OCI-LY7 (cell line): ENCODE results near the gene NALCN.

Experiments
- EZH2phosphoT487 ChIP-seq: fragments of 200-600 bp; sonication (generic); IDR thresholded peaks from 2 replicates; pipeline ENCODE4 v1.6.1; 2018; ENCODE audit warnings: low read depth, borderline replicate concordance, mild to moderate bottlenecking, mixed run types, antibody characterized with exemption, low read length, moderate library complexity, mixed read lengths
- TF ChIP-seq, protein P1 (sequence below): fragments of 200-600 bp; sonication (generic); conservative IDR thresholded peaks from 2 replicates; pipeline ENCODE4 v1.5.1; 2014; ENCODE audit warnings: mild to moderate bottlenecking, antibody characterized with exemption, low read length, moderate library complexity, mixed read lengths

DNA sequence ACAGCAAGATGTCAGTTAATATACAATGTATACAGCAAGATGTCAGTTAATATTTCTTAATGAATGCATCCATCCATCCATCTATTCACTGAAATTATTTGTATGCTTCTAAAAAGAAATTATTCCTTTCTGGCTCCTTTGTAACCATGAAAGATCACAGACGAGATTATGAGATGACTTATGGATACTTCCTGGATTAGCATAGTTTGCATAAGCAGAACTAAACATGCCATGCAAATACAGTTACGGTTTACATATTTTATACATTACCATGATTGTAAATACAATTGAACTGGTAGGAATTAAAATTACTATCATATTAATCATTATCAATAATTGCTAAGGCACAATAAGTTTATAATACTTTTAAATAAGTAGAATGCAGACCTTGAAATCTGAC is 32.7 kb downstream of the NALCN start:
- TF ChIP-seq, protein P1, sequence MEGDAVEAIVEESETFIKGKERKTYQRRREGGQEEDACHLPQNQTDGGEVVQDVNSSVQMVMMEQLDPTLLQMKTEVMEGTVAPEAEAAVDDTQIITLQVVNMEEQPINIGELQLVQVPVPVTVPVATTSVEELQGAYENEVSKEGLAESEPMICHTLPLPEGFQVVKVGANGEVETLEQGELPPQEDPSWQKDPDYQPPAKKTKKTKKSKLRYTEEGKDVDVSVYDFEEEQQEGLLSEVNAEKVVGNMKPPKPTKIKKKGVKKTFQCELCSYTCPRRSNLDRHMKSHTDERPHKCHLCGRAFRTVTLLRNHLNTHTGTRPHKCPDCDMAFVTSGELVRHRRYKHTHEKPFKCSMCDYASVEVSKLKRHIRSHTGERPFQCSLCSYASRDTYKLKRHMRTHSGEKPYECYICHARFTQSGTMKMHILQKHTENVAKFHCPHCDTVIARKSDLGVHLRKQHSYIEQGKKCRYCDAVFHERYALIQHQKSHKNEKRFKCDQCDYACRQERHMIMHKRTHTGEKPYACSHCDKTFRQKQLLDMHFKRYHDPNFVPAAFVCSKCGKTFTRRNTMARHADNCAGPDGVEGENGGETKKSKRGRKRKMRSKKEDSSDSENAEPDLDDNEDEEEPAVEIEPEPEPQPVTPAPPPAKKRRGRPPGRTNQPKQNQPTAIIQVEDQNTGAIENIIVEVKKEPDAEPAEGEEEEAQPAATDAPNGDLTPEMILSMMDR, result no peak
- TF ChIP-seq EZH2phosphoT487, result no peak
